NB4 (cell line): Measurements from ENCODE around the gene CDH8.

Source experiments
- CTCF ChIP-seq: IDR thresholded peaks from one replicate; pipeline ENCODE4 v1.5.1; 2012; ENCODE audit warnings: low read depth, low read length
- MAX ChIP-seq: IDR thresholded peaks from 2 replicates; pipeline ENCODE4 v1.6.1; 2011; ENCODE audit warnings: low read depth, low read length
- MYC ChIP-seq: IDR thresholded peaks from 2 replicates; pipeline ENCODE4 v1.6.1; 2011; ENCODE audit warnings: low read depth, low read length
- POLR2A ChIP-seq: IDR thresholded peaks from 2 replicates; pipeline ENCODE4 v1.6.1; 2011; ENCODE audit warnings: mild to moderate bottlenecking; ENCODE audit not compliant: insufficient read length; ENCODE audit errors: extremely low read depth

GRCh38 chr16:61945511-61945910 lies 90.7 kb downstream of the CDH8 start:
- TF ChIP-seq CTCF, result no peak
- TF ChIP-seq POLR2A, result no peak
- TF ChIP-seq MYC, result no peak
- no peak for TF ChIP-seq MAX
